Hematopoietic multipotent progenitor cell treated with erythropoietin and hydrocortisone succinate and interleukin-3 and kit ligand, for 4 days (in vitro differentiated cells): ENCODE data around the gene DPH2.

Source experiments
- DNase-seq: peaks from one replicate; pipeline ENCODE4 v3.0.0-alpha.2; 2015

Gene DPH2

GRCh38 chr1:43970502-43970901 lies 692 bp downstream of the DPH2 start:
- no peak for DNase-seq

GRCh38 chr1:43970911-43971310 lies 1.1 kb downstream of the DPH2 start:
- no peak for DNase-seq

GRCh38 chr1:43971336-43971980 lies 1.6 kb downstream of the DPH2 start:
- DNase-seq = no peak

GRCh38 chr1:43973981-43974442 lies 4.2 kb downstream of the DPH2 start:
- DNase-seq = peak; percentile 66

GRCh38 chr1:43974443-43975248 lies 4.8 kb downstream of the DPH2 start, which contains the start of gene ATP6V0B:
Gene ATP6V0B (plus strand): TSS chr1:43974960. CDS start chr1:43975041, 81 bp downstream.
- peak; percentile 98 for DNase-seq

GRCh38 chr1:43975249-43975961 lies 5.6 kb downstream of the DPH2 start:
- DNase-seq = peak; percentile 86

- peak; percentile 43 for DNase-seq
These were observed 6.2 kb downstream of the DPH2 start for GRCh38 chr1:43976045-43976444.

GRCh38 chr1:43976890-43977289 lies 7.1 kb downstream of the DPH2 start:
- DNase-seq = no peak

- no peak for DNase-seq
These were observed 7.8 kb downstream of the DPH2 start for GRCh38 chr1:43977376-43978263.

GRCh38 chr1:43978264-43978550 lies 8.4 kb downstream of the DPH2 start:
- no peak for DNase-seq

GRCh38 chr1:43978551-43979260 lies 8.9 kb downstream of the DPH2 start, which contains the start of gene B4GALT2:
Gene B4GALT2 (plus strand): TSS chr1:43979210. CDS start chr1:43981161, 1,951 bp downstream.
- DNase-seq = peak; percentile 68

GRCh38 chr1:43979261-43979527 lies 9.4 kb downstream of the DPH2 start:
- DNase-seq = no peak

GRCh38 chr1:43979528-43980254 lies 9.9 kb downstream of the DPH2 start:
- peak; percentile 82 for DNase-seq

- DNase-seq = no peak
These were observed 10.7 kb downstream of the DPH2 start for GRCh38 chr1:43980255-43981134.

- DNase-seq = no peak
These were observed 11.3 kb downstream of the DPH2 start for GRCh38 chr1:43981135-43981491.

- no peak for DNase-seq
These were observed 11.8 kb downstream of the DPH2 start for GRCh38 chr1:43981636-43982035.

GRCh38 chr1:43982241-43982640 lies 12.4 kb downstream of the DPH2 start:
- DNase-seq = no peak

- DNase-seq = no peak
These were observed 13.0 kb downstream of the DPH2 start for GRCh38 chr1:43982808-43983207.

- no peak for DNase-seq
These were observed 13.6 kb downstream of the DPH2 start for GRCh38 chr1:43983253-43983899.

GRCh38 chr1:43984855-43985254 lies 15.0 kb downstream of the DPH2 start:
- no peak for DNase-seq
